Measurements from ENCODE around the gene FAM171A1.

DNA sequence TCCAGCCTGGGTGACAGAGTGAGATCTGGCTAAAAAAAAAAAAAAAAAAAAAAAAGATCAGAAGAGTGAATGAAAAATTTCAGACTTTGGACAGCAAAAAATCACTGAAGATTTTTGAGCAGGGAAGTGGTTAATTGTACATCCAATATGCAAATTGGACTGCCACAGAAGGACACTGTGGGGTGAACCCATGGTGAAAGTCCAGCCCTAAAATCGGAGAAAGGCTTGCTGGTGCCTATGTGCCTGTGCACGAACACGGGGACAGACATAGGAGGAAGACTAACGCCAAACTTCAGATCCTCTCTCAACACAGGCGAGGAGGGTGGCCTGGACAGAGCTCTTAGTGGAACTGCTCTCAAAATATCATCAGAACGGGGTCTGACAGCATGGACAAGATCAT, 65.5 kb downstream of the FAM171A1 start:
- TF ChIP-seq, protein P1, sequence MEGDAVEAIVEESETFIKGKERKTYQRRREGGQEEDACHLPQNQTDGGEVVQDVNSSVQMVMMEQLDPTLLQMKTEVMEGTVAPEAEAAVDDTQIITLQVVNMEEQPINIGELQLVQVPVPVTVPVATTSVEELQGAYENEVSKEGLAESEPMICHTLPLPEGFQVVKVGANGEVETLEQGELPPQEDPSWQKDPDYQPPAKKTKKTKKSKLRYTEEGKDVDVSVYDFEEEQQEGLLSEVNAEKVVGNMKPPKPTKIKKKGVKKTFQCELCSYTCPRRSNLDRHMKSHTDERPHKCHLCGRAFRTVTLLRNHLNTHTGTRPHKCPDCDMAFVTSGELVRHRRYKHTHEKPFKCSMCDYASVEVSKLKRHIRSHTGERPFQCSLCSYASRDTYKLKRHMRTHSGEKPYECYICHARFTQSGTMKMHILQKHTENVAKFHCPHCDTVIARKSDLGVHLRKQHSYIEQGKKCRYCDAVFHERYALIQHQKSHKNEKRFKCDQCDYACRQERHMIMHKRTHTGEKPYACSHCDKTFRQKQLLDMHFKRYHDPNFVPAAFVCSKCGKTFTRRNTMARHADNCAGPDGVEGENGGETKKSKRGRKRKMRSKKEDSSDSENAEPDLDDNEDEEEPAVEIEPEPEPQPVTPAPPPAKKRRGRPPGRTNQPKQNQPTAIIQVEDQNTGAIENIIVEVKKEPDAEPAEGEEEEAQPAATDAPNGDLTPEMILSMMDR (optimal IDR thresholded peaks at IDR 0.05 in 1 of 3, IDR thresholded peaks at IDR 0.05 in 1 of 3, conservative IDR thresholded peaks at IDR 0.05 in 1 of 3; ENCODE audit: extremely low read depth in 1 of 3, insufficient read depth in 2 of 3, low read length in 3 of 3): no peak
- no peak for TF ChIP-seq EZH2 (IDR thresholded peaks at IDR 0.05; ENCODE audit: low read length)
